Lower leg skin (tissue), 4 donors: ENCODE results near the gene DSCAML1. TPM values are rescaled to one million over a fixed set of nuclear protein-coding genes. Genes with fewer than 3 reads are reported as not detected.

Source experiments
- DNase-seq, 2 donors: peaks; one replicate each; pipeline ENCODE4 v3.0.0-alpha.2; 2019; ENCODE audit warnings: low spot score in 2 of 2
- H3K4me3 ChIP-seq: fragments of 200-600 bp; sonication (generic); 2 replicates; pipeline ENCODE4 v1.5.1; 2017; ENCODE audit warnings: mild to moderate bottlenecking, low read depth; ENCODE audit not compliant: poor library complexity, severe bottlenecking
- POLR2A ChIP-seq, 2 donors: fragments of 450-650 bp; IDR thresholded peaks; one replicate each; pipeline ENCODE4 v1.6.1; 2016 to 2017; ENCODE audit warnings: antibody characterized with exemption in 2 of 2, mild to moderate bottlenecking in 1 of 2, moderate library complexity in 1 of 2
- WGBS, 2 donors: methylation state at CpG; one replicate each; pipeline ENCODE4 v1.1.5; 2018; 5-methylcytosine and 5-hydroxymethylcytosine counted together
- intact Hi-C: fragments of 100-400 bp; cut with DNase I; formaldehyde crosslinking; loops from one replicate; pipeline ENCODE4 v1.15.0; 2023; ENCODE audit warnings: low total_unique reads
- total RNA-seq, 4 donors: library from RNA; depleted of rRNA; stranded (reverse); fragments of >200 nt; gene quantifications; one replicate each; pipeline ENCODE4 v1.1.0, GENCODE V29; 2016
- TF ChIP-seq, protein P1 (sequence below), 3 donors: fragments of 450-650 bp; IDR thresholded peaks; one replicate each; pipeline ENCODE4 v1.5.1; 2016; ENCODE audit warnings: antibody characterized with exemption in 3 of 3, mild to moderate bottlenecking in 3 of 3, moderate library complexity in 2 of 3

Gene DSCAML1
- total RNA-seq, 4 donors from 2014 or later = 0.07 to 0.13 (median 0.08) TPM

DNA sequence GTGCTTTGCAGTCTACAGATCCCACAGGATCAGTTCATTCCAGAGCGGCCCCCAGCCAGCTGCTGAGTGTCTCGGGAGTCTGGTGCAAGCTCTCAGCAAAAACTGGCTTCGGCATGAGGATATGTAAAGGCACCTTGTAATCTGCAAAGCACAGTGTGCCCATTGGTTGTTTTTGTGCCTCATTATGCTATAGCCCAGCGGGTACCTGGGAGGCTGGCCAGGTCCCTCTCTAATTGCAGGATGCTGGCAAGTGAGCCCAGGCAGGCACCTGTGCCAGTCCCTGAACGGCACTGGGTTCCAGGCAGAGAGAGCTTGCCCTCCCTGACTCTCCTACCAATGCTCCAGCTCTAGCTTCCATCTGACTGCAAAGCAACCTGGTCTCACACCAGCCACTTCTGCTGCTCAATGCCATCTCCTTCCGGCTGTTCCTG is 128.7 kb downstream of the DSCAML1 start:
- TF ChIP-seq, protein P1, sequence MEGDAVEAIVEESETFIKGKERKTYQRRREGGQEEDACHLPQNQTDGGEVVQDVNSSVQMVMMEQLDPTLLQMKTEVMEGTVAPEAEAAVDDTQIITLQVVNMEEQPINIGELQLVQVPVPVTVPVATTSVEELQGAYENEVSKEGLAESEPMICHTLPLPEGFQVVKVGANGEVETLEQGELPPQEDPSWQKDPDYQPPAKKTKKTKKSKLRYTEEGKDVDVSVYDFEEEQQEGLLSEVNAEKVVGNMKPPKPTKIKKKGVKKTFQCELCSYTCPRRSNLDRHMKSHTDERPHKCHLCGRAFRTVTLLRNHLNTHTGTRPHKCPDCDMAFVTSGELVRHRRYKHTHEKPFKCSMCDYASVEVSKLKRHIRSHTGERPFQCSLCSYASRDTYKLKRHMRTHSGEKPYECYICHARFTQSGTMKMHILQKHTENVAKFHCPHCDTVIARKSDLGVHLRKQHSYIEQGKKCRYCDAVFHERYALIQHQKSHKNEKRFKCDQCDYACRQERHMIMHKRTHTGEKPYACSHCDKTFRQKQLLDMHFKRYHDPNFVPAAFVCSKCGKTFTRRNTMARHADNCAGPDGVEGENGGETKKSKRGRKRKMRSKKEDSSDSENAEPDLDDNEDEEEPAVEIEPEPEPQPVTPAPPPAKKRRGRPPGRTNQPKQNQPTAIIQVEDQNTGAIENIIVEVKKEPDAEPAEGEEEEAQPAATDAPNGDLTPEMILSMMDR (IDR thresholded peaks at IDR 0.05) = no peak
- TF ChIP-seq POLR2A (IDR thresholded peaks at IDR 0.05) = no peak
- intact Hi-C loops = no loop called here
- H3K4me3 ChIP-seq = no peak overlapping the region
- WGBS, 2 donors = 43 to 63% methylated on average over 6 of the region's 6 CpGs
- DNase-seq = no peak

DNA sequence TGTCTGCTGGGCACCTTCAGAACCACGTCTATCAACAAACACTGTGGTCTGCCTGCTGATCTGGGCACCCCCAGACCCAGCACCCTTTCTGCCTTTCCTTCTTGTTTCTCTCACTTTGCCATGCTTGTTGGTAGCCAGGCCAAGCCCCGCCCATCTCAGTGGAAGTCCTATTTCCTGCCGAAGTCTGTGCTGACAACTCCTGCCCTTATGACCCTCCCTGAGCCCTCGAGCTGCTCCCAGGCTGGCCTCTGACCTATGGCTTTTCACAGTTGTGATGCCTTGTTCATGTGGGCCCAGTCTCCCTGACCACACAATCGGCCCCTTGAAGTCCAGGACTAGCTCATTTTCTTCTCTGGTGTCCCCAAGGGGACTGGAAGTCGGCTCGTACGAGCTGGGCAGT is 132.1 kb downstream of the DSCAML1 start:
- no peak for DNase-seq
- TF ChIP-seq POLR2A (IDR thresholded peaks at IDR 0.05) = no peak
- TF ChIP-seq, protein P1 (IDR thresholded peaks at IDR 0.05) = no peak
- no peak overlapping the region for H3K4me3 ChIP-seq
- 72 to 77% methylated on average over 8 of the region's 8 CpGs for WGBS, 2 donors
- intact Hi-C loops = no loop called here

DNA sequence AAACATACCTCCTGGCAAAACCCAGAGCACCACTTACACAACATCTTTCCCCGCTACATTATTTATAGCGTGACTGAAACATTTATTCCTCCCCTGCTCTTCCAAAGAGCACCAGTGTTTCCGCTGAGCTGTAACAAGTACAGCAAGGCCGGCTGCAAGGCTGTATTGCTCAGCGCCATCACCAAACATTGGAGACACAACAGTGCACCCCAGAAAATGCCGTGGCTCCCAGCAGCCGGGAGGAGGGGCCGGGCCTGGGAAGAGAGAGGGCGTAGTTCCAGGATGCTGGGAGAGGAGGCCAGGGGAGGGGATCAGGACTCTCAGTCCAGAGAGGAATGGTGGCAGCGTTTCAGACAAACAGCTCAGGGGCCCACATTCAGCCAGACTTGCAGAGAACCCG is 133.2 kb downstream of the DSCAML1 start:
- 16 to 36% methylated on average over 11 of the region's 11 CpGs for WGBS, 2 donors
- no peak overlapping the region for H3K4me3 ChIP-seq
- TF ChIP-seq, protein P1 (IDR thresholded peaks at IDR 0.05) = no peak
- TF ChIP-seq POLR2A (IDR thresholded peaks at IDR 0.05) = no peak
- intact Hi-C loops = no loop called here
- no peak for DNase-seq

DNA sequence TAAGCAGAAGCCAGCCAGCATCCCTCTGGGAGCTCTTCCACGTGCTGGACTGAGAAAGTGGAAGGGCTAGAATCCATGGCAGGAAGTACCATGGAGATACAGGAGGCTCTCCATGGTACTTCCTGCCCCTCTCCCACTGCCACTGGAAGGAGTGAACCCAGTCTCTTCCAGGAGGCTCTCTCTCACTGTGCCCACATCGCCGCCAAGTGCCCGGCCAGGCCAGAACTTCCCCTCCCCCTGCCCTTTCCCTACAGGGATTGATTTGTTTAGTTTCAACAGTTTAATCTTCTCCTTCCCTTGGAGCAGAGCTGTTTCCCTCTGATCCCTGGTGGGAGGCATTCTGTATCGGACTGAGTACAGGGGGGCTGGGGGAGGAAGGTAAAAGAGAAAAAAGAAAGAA is 133.6 kb downstream of the DSCAML1 start:
- 43 to 48% methylated on average over 5 of the region's 5 CpGs for WGBS, 2 donors
- intact Hi-C loops = no loop called here
- H3K4me3 ChIP-seq = no peak overlapping the region
- DNase-seq = no peak
- TF ChIP-seq, protein P1 (IDR thresholded peaks at IDR 0.05) = no peak
- TF ChIP-seq POLR2A (IDR thresholded peaks at IDR 0.05) = no peak

DNA sequence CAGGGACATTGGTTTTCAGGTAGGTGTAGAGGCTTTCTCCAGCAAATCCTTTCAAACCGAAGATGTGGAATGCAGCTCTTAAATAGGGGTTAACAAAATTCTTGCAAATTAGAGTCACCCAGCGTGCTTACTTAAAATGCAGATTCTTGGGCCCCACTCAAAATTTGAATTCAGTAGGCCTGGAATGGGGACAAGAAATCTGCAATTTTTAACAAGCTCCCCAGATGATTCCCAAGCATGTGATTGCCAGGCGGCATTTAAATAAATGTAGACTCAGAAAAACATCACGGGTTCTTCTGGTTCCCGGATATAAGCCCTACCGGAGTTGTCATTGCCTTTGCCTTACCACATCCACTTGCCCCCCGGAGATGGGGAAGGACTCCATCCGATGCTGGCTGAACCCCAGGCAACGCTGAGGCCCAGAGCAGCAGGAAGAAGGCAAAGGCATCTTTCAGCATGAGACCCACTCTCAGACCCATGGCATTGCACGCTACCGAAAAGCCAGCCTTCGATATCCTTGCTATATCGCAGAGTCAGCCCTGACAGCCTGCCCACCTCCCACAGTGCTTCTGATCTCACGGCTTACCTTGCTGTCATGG is 134.2 kb downstream of the DSCAML1 start:
- TF ChIP-seq, protein P1 (IDR thresholded peaks at IDR 0.05) = no peak
- TF ChIP-seq POLR2A (IDR thresholded peaks at IDR 0.05) = no peak
- intact Hi-C loops = no loop called here
- no peak for DNase-seq
- H3K4me3 ChIP-seq = no peak overlapping the region
- WGBS, 2 donors = 81 to 84% methylated on average over 14 of the region's 14 CpGs

DNA sequence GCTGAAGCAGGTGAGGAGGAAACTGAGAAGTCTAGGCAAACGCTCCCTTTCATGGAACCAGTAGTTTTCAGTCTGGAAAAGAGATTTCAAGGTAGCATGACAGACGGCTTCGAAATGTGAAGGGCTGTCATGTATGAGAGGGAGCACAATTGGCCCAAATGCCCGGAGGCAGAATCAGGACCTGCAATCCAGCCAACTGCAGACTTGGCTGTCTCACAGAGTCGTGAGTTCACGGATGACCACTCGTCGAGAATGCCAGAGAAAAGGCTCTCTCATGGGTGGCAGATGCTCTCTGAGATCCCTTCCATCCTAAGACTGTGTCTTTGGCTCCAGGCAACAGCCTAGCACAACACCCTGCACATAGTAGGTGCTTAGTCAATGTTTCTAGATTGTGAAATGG is 134.8 kb downstream of the DSCAML1 start:
- TF ChIP-seq POLR2A (IDR thresholded peaks at IDR 0.05) = no peak
- TF ChIP-seq, protein P1 (IDR thresholded peaks at IDR 0.05) = no peak

More for the DNA sequence above, 134.8 kb downstream of the DSCAML1 start:
- intact Hi-C loops = no loop called here
- WGBS, 2 donors = 76 to 83% methylated on average over 8 of the region's 8 CpGs
- H3K4me3 ChIP-seq = no peak overlapping the region
- no peak for DNase-seq
